ENCODE results near the gene CATSPER4. TPM values are rescaled to one million over a fixed set of nuclear protein-coding genes. Genes with fewer than 3 reads are reported as not detected.

CATSPER4 gene
- total RNA-seq, 1 donor from 2014 or later = not detected

DNA sequence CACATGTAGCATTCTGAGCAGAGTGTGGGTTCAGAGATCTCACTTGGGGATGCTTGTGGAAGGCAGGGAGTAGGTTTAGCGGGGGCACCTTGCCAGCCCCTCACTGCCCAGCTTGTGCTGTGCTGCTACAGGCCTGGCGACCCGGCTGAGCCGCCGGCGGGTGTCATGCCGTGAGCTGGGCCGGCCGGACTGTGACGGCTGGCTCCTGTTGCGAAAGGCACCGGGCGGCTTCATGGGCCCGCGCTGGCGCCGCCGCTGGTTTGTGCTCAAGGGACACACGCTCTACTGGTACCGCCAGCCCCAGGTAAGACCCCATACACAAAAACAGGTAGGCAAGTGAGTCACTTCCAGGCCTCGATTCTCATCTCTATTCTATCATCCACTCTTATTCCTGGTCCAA, 5.5 kb upstream of the CATSPER4 start:
- H3K27me3 ChIP-seq (ENCODE audit: low read depth) = no peaks in the 10 kb centered on the region
- peaks cover 9% of the 10 kb centered on the region for H3K36me3 ChIP-seq
- no peak for DNase-seq
- intact Hi-C loops (cut with DNase I) = no loop called here
- ATAC-seq = no peak
- TF ChIP-seq, protein P1, sequence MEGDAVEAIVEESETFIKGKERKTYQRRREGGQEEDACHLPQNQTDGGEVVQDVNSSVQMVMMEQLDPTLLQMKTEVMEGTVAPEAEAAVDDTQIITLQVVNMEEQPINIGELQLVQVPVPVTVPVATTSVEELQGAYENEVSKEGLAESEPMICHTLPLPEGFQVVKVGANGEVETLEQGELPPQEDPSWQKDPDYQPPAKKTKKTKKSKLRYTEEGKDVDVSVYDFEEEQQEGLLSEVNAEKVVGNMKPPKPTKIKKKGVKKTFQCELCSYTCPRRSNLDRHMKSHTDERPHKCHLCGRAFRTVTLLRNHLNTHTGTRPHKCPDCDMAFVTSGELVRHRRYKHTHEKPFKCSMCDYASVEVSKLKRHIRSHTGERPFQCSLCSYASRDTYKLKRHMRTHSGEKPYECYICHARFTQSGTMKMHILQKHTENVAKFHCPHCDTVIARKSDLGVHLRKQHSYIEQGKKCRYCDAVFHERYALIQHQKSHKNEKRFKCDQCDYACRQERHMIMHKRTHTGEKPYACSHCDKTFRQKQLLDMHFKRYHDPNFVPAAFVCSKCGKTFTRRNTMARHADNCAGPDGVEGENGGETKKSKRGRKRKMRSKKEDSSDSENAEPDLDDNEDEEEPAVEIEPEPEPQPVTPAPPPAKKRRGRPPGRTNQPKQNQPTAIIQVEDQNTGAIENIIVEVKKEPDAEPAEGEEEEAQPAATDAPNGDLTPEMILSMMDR (IDR thresholded peaks at IDR 0.05) = no peak
- H3K9me3 ChIP-seq = no peaks in the 10 kb centered on the region
- H3K4me1 ChIP-seq = no peaks in the 10 kb centered on the region
- no peak overlapping the region for H3K4me3 ChIP-seq
- H3K27ac ChIP-seq = no peak overlapping the region

DNA sequence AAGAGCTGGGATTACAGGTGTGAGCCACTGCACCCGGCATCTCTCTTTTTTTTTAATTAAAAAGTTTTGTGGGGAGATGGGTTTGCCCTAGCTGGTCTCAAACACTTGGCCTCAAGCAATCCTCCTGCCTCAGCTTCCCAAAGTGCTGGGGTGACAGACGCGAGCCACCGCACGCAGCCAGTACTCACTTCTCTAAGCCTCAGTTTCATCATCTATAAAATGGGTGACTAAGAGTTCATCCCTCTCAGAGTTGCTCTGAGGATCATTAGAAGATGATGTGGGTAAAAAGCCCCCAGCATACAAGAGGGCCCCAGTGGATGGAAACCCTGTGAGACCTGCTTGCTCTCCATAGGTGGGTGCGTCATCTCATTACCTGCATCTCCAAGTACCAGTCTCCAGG, 2.5 kb upstream of the CATSPER4 start:
- H3K36me3 ChIP-seq = no peaks in the 10 kb centered on the region
- H3K27ac ChIP-seq = no peak overlapping the region
- no peak overlapping the region for H3K4me3 ChIP-seq
- intact Hi-C loops (cut with DNase I) = no loop called here
- ATAC-seq (no peak), DNase-seq (no peak)
- no peaks in the 10 kb centered on the region for H3K27me3 ChIP-seq (ENCODE audit: low read depth)
- no peaks in the 10 kb centered on the region for H3K9me3 ChIP-seq
- H3K4me1 ChIP-seq = no peaks in the 10 kb centered on the region
- TF ChIP-seq, protein P1 (IDR thresholded peaks at IDR 0.05) = no peak

DNA sequence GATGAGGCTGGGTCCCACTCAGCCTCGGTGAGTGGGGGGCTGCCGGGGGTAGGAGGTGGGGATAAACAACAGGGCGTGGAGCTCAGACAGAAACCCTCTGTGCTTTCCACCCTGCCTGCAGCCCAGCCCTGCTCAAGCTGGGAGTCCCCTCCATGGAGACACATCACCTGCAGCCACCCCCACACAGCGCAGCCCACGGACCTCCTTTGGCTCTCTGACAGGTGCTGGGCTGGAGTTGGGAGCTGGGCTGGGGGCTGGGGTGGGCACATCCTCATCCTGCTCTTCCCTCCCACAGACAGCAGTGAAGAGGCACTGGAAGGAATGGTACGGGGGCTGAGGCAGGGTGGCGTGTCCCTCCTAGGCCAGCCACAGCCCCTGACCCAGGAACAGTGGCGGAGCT, 1.9 kb upstream of the CATSPER4 start:
- Histone ChIP-seq H3K4me3 (no peak overlapping the region), H3K27me3 (ENCODE audit: low read depth) (no peaks in the 10 kb centered on the region), H3K9me3 (no peaks in the 10 kb centered on the region), H3K36me3 (no peaks in the 10 kb centered on the region), H3K4me1 (no peaks in the 10 kb centered on the region), H3K27ac (no peak overlapping the region)
- DNase-seq (no peak), ATAC-seq (no peak)
- intact Hi-C loops (cut with DNase I) = no loop called here
- TF ChIP-seq, protein P1 (IDR thresholded peaks at IDR 0.05) = no peak

DNA sequence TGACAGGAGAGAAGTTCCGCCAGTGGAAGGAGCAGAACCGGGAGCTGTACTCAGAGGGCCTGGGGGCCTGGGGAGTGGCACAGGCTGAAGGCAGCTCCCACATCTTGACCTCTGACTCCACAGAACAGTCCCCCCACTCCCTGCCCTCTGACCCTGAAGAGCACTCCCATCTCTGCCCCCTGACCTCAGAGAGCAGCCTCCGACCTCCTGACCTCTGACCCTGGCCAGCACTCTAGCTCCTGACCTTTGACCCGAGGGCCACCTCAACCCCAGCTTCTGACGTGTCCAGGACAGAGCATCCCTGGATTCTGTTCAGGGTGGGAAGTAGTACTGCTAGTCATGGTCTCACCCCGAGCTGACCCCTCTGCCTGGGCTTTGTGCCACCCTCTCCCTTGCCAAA, 1.1 kb upstream of the CATSPER4 start:
- Histone ChIP-seq H3K4me3 (no peak overlapping the region), H3K4me1 (no peaks in the 10 kb centered on the region), H3K27me3 (ENCODE audit: low read depth) (no peaks in the 10 kb centered on the region), H3K9me3 (no peaks in the 10 kb centered on the region), H3K27ac (no peak overlapping the region), H3K36me3 (no peaks in the 10 kb centered on the region)
- intact Hi-C loops (cut with DNase I) = no loop called here
- DNase-seq (no peak), ATAC-seq (no peak)
- TF ChIP-seq, protein P1 (IDR thresholded peaks at IDR 0.05) = no peak

DNA sequence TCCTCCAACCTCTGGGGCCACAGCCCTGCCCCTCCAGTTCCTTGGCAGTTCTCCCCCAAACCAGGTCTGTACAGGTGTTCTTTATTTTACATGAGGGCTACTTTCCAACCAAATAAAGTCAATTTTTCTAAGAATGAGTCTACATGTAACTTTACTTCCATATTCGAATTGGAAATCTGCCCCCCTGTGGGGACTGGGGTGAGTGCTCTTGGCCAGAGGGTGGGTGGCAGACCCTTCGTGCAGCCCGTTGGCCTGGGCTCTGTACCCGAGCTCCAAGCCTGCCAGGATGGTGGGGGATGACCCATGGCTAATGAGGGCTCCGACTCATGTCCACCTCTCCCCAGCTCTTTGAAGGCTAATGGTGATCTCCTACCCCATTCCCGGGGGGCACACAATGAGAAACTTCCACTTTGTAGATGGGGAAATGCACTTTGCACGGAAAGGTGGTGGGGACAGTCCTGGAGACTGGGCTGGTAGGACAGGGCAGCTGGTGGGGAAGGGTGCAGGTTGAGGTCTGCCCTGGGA, 589 bp upstream of the CATSPER4 start:
- H3K4me3 ChIP-seq = no peak overlapping the region
- intact Hi-C loops (cut with DNase I) = no loop called here
- DNase-seq (no peak), ATAC-seq (no peak)
- no peaks in the 10 kb centered on the region for H3K9me3 ChIP-seq
- no peaks in the 10 kb centered on the region for H3K4me1 ChIP-seq
- no peaks in the 10 kb centered on the region for H3K36me3 ChIP-seq
- no peak overlapping the region for H3K27ac ChIP-seq
- no peaks in the 10 kb centered on the region for H3K27me3 ChIP-seq (ENCODE audit: low read depth)
- TF ChIP-seq, protein P1 (IDR thresholded peaks at IDR 0.05) = no peak

DNA sequence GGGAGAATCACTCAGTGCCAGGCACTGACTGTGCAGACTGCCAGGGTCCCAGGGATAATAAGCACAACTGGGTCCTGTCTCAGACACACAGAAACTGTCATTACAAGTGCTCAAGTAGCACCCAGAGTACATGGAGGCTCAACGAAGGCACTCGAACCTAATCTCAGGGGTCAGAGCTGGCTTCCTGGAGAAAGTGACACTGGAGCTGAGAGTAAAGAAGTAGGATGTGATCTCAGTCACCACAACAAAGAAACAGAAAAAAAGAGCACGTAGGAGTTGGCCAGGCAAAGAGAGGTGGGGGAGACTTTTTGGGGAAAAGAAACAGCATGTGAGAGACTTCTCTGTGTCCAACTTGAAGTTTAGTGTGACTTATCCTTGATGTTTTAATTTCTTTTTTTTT, 1.3 kb downstream of the CATSPER4 start:
- DNase-seq (no peak), ATAC-seq (no peak)
- Histone ChIP-seq H3K36me3 (no peaks in the 10 kb centered on the region), H3K9me3 (no peaks in the 10 kb centered on the region), H3K27ac (no peak overlapping the region), H3K27me3 (ENCODE audit: low read depth) (no peaks in the 10 kb centered on the region), H3K4me1 (no peaks in the 10 kb centered on the region), H3K4me3 (no peak overlapping the region)
- intact Hi-C loops (cut with DNase I) = no loop called here
- TF ChIP-seq, protein P1 (IDR thresholded peaks at IDR 0.05) = no peak
